HG02678 (cell line): ENCODE data around the gene UHRF1.
"Not testable (repeated sequence)": the region's sequence is repeated elsewhere in the genome, so short reads cannot be mapped to it uniquely, and the experiment has no call there.

Experiments
- ATAC-seq: cut with Tn5 transposase; IDR thresholded peaks from one replicate; pipeline ENCODE4 v1.9.1; 2021; ENCODE audit warnings: mild to moderate bottlenecking, moderate library complexity; ENCODE audit not compliant: unreplicated experiment

UHRF1 gene

DNA sequence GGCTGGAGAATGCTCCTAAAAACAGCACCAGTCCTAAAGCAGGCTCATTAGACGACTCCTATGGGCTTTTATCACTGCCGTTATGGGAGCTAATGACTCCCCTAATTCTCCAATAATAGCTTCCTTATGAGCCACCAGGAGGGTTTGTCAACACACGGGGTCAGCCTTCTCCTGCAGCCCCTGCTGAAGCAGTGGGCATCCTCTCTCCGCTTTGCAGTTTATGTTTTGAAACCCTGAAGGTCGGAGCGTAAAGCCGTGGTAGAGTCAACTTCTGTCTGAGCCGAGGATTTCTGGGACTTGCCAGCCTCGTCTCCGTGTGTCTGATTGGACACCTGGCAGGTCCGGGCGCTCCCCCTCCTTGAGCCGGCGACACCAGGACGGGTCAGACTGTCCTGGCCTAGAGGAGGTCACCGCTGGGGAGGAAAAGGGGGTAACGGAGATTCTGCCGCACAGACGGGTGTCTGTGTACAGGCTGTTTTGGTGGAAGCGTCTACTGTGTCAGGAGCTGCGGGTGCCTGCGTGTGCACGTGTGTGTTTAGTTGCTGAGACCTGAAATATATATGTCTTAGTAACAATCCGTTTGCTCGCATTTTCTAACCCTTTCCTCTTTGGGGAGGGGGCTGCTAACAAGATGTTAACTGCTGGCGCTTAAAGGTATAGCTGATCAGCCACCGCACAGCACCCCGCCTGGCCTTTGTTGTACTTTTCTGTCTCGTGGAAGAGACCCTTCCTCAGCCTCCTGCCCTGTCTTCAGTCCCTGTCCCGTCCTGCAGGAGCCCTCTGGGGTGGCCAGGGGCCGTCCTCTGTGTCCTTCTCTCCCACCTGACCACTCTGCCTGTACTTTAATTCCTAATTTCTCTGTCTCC, 61.5 kb downstream of the UHRF1 start:
- no peak for ATAC-seq

DNA sequence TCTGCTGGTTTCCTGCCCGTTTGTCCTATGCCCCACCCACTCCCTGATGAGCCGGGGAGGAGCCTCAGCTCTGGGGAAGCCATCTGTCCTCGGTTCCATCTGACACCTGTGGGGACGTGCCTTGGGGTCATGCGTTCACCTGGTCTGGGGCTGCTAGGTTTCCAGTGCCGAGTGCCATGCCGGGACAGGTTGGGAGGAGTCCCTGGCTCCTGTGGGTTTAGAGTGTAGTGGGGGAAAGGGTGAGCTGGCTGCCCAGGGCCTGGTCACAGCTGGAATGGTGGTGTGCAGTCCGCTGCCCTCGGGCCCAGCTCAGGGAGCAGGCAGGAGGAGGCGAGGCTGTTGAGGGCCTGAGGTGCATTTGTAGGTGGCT, 62.1 kb downstream of the UHRF1 start:
- no peak for ATAC-seq

DNA sequence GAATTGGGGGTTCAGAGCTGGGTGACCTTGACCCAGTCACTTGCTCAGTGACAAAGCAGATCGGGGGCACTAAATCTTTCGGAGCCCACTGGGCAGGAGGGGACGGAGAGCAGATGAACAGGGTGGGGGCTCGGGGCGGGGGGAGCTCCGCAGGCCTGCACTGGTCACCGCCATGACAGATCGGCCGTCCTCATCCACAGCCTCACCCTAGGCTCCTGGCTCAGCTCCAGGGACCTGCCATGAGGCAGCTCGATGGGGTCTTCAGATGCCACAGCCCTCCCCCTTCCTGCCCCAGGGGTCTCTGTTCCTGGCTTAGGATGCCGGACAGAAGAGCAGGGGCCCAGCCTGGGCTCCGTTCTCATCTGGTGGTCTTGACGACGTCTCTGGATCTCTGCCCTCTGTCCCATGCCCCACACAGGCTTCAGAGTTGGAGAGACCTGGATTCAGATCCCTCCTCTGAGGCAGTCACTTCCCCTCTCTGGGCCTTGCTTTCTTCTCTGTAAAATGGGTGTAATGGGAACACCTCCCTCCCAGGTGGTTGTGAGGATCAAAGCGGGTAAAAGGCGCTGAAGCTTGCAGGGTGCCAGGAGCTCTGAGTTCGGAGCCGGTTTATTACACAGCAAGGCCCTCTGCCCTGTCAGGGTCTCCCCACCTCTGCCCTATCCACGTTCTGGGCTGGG, 62.7 kb downstream of the UHRF1 start:
- no peak for ATAC-seq

DNA sequence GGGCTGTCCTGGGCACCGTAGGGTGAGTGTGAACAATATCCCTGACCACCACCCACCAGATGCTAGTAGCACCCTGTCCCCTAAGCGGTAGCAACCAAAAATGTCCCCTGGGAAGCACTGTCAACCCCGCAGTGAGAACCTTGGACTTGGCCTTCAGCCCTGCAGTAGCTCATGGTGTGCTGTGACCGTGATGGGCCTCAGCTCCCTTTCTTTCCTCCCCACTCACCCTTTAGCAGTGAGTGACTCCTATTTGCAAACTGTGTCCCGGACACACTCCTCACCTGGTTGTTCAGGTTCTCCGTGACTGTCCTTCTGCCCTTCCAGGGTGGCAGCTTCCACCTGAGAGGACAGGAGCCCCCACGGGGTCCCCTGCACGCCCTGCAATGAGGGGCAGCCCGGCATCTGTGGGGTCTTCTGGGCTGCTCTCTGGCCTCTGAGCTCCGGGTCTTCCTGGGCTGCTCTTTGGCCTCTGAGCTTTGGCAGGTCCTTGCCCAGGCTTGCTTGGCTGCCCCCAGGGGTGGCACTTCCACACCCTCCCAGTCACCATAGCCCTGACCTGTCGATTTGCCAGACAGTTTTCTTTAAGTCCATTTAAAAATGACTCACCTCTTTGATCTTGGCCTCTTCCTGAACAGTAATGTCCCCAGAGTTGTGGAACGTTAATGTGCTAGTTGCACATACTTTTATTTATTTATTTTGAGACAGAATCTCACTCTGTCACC, 63.4 kb downstream of the UHRF1 start:
- no peak for ATAC-seq

DNA sequence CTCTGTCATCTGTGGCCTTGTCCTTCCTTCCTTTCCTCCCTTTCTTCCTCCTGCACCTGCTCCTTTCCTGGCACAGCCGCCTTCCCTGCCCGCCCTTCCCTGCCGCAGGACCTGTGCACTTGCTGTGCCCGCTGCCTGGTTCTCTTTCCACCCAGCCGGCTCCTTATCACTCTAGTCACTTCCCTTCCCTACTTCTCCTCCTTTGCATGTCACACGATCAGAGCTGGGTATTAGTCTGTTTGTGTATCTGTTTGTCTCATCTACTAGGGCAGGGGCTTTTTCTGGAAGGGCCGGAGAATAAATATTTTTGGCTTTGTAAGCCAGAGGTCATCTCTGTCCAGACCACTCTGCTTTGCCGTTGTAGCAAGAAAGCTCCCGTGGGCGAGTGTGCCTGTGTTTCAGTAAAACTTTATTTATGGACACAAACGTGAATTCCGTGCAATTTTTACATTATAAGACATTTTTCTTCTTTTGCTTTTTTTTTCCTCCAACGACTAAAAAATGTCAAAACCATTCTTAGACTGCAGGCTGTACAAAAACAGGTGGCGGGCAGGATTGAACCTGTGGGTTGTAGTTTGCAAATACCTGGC, 65.7 kb downstream of the UHRF1 start:
- ATAC-seq = no peak

DNA sequence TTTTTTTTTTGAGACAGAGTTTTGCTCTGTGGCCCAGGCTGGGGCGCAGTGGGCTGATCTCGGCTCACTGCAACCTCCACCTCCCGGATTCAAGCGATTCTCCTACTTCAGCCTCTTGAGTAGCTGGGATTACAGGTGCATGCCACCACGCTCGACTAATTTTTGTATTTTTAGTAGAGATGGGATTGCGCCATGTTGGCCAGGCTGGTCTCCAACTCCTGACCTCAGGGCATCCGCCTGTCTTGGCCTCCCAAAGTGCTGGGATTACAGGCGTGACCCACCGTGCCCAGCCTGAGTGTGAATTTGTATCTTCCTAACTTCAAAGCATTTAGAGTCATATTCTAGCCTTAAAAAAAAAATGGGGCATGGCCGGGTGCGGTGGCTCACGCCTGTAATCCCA, 66.3 kb downstream of the UHRF1 start:
- not testable (repeated sequence) for ATAC-seq

DNA sequence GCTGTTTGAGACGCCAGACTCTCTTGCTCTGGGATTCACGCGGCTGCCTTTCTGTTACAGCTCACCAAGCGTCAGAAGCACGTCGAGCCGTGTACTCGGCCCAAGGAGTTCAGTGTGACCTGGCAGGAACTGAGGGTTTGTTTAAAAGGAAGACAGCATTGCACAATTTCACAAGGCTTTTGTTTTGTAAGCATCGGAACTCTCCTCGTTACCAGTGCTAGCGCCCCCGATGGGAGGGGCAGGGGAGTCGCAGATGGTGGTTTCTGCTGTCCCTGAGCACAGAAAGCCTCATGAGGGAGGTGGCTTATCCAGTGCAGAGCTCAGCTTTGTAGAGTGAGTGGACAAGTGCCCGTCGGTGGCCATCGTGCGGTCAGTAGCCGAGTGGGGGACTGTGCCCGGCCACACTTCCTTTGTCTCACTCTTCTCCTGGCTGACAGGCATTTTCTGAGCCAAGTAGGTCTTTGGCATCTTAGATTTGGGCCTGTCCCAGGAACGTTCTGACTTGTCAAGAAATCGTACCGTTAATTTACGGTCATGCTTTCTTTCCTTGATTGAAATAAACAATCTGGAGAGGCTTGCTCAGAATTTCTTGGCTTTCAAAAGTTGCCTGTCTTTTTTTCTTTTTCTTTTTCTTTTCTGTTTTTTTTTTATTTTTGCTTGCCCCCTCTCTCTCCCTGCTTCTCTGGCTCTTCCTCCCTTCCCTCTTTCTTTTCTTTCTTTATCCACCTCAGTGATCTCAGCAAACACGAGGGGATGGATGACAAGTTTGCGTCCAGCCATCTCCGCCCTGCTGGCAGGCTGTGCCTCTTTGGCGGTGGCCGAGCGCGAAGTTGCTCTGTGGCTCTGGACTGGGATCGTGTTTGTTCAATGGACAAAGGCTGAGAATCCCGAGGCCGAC, 67.3 kb downstream of the UHRF1 start:
- ATAC-seq = no peak

DNA sequence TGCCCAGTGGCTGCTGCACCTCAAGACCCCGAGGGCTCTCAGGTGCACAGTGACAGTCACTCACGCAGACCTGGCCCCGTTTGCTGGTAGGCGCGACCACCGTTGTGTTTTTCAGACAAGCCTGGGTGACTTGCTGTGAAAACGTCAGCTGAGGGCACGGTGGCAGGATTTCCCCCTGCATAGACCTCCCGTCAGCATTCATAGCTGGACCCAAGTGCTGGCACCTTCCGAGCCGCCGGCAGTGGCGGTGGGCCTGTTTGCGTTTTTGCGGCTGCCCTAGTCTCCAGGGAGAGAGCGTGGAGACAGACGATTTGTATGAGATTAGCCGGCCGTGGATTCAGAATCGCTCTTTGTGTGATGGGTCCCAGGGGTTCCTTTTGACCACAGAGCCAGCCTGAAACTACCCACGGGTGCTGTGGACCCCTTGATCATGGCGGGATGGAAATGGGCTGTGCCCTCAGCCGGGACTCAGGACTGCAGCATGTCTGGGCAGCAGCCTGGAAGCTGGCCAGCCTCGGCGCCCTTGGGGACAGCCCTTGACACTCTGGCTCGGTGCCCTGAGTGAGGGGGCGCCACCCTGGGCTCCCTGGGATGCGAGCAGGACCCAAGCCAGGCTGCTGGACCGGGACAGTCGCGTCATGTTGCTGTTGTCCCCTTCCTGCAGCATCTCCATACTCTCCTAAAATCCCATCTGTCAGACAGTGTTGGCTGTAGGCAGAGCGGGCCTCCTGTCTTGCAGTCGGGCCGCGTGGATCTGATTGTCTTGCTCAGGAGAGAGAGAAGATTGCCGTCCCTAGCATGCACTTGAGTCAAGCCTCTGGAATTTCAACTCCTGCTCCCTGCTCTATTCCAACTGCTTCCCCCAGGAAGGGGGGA, 68.2 kb downstream of the UHRF1 start:
- ATAC-seq = no peak

DNA sequence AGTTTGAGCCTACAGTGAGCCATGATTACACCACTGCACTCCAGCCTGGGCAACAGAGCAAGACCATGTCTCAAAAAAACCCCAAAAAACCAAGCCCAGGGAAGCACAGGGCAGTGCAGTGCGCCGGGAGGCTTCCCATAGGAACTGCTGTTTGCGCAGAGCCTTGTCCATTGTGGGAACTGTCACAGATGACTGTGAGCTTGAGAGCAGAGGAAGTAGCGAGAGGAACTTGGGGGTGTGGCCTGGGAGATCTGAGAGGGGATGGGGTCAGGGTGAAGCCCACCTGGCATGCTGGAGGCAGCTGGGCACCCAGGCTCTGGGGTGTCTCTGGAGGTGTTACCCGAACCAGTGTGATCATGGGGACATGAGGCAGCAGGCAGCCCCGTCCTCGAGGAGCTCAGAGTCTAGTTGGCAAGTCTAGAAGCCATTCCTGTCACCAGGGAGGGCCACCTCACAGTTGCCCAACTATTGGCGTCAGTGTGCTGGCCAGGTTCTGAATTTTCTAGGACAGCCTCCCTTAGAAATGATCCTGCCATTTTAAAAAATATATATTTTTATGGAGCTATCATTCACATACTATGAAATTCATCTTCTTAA, 70.0 kb downstream of the UHRF1 start:
- ATAC-seq = no peak

DNA sequence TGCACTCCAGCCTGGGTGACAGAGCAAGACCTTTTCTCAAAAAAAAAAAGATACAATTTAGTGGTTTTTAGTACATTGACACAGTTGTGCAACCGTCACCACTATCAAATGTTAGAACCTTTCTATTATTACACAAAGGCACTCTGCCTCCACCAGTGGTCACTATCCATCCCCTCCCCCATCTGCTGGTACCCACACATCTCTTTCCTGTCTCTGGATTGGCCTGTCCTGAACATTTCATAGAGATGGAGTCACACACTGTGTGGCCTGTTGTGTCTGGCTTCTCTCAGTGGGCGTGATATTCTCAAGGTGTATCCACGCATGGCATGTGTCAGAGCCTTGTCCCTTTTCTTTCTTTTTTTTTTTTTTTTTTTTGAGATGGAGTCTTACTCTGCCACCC, 70.8 kb downstream of the UHRF1 start:
- no peak for ATAC-seq

DNA sequence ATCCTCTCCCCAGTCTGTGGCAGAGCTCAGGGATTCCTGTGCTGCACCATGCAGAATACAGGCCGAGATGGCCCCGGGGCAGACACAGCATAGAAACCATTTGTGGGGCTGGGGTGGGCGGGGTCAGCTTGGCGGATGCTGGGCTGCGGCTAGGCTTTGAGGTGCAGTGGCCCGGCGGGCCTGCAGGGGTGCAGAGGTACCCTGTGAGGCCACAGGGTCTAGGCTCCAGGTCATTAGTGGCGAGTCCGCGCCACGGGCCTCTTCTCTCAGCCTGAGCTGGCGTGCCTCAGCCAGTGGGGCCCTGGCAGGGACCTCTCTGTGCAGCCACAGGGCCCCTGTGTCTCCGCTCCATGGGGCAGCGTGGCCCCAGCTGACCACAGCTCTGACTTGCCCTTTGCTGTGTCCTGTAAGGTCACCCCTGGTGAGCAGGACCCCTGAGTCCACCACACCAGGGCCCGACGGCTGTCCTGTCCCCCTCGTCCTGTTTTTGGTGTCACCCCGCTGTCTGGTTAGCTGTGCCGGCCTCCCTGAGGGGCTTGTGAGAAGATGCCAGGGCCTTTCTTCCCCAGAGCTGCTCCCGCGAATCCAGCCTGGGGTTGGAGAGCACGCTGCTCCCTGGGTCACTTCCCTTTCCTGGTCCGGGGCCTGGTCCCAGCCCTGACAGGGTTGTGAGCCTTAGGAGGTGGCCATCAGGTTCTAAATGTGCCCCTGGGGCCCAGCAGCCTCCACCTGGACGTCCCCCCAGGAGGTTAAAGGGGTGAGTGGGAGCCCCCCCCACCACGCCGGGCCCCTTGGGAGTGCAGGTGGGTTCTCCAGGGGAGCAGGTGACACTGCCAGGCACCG, 71.8 kb downstream of the UHRF1 start:
- no peak for ATAC-seq

DNA sequence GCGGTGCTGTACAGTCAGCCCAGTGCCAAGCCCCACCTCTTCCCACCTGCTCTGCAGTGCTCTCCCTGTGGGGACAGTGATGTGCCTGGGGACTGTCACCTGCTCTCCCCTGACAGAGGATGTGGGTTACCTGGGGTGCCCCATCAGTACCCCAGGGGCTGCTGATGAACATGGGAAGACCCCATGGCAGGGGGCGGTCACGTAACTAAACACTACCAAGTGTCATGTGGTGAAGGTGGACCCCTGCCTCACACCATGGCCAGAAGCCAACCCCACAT, 72.3 kb downstream of the UHRF1 start:
- ATAC-seq = no peak

DNA sequence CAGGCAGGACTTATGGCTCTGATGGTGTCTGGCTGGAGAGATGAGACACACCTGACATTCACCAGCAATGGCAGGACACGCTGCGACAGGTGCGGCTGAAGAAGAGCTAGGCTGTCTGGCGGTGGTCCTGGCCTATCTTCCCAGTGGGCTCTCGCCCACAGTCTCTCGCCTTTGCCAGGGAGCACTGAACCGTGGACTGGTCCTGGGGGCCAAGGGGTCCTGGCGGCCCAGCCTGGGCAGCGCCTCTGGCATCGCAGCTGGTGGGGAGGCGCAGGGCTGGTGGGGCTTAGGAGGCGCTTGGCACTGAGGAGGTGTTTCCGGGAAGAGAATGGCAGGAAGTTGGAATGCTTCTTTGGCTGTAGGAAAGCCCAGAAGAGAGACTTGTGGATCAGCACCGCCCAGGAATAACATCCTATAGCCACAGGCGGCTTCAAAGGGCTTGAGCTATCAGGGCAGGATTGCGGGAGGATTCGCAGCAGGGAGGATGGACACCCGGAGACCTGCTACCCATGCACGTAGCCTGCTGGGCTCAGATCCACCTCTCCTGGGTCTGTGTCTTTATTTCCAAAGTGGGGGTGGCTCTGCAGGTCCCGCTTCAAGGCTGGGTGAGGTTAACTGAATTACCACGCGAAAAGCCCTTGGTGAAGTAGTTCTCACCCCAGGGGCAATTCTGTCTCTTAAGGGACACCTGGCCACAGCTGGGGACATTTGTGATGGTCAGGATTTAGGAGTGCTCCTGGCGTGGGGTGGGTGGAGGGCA, 74.2 kb downstream of the UHRF1 start:
- ATAC-seq = no peak

DNA sequence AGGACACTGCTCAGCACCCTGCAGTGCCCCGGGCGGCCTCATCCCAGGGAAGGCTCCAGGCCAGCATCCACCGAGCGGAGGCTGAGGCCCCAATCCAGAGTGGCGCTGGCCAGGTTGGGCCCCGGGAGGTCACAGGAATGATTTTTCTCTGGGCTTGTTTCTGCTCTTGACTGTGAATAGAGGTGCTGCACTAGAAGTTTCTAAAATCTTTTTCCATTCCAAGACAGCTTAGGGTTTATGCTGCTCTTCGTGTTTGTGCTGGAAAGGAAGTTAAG, 74.7 kb downstream of the UHRF1 start:
- ATAC-seq = no peak

DNA sequence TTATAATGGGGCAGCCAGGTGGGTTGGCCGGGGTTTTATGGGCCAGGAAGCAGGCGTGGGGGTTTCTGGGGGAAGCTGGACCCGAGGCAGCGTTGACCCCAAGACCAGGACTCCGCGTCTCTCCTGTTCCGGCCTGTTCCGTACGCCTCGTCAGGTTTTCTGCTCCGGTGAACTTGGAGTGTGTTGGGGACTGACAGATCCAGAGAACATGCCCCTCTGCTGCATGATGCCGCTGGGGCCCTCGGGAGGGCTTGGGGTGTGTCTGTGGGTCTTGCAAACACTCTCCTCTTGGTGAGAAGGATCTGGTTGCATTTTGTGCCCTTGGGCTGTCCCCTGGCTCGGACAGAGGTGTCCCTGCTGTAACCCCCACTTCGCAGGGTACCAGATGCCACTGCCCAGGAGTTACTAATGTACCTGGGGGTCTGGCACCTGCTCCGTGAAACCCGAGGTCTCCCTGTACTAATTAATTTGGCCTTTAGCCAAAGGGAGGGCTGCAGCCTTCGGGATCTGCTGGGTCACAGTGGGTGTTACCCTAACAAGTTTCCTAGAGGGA, 75.2 kb downstream of the UHRF1 start:
- ATAC-seq = no peak

DNA sequence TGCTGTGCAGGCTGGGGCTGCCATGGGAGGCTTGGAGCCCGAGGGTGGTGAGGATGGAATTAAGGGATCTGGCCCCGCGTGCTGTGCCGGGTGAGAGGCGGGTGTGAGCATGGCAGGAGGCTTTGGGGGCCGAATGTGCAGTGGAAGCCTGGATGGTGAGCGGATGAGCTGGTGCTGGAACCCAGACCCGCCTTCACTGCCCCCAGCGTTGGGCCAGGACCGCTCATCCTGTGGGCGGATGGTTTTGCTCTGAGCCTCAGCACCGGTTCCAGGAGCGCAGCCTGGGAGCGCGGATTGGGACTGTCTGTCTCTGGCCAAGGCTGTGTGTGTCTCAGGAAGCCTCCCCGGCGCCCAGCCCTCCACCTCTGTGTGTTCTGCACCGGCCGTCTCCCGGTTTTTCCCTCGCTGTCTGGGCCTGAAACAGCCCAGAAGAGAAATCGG, 76.3 kb downstream of the UHRF1 start:
- ATAC-seq = no peak

DNA sequence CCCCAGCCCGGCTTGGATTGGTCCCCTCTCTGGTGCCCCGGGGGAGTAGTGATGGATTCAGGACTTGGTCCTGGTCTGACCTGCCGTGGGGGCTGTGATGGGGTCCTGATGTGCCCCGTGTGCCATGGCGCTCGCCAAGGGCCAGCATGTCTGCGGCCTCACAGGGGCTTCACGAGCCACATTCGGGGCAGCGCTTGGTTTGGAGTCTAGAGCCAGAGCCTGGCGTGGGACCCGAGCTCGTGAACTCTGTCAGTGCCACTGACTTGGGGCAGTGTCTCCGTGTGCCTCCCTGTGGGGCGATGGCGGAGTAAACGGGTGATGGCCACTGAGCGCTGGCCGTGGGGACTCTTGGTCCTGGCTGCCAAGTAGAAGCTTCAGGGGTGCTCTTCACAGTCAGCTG, 76.8 kb downstream of the UHRF1 start:
- no peak for ATAC-seq

DNA sequence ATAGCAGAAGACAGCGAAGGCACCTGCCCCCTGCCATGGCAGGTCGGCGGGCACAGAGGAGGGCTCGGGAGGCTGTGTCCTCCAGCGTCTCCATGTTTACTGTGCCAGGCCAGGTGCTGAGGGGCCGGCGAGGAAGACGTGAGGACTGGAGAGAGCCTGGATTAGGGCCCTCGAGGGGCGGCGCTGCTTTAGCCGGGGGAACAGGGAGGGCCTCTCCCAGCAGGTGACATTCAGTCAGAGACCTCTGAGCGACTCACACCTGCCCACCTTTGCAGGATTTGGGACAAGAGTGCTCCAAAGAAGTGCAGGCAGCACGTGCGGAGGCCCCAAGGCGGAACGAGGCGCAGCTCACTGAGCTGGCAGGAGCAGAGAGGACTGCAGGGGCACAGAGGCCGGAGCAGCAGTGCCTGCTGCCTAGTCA, 77.2 kb downstream of the UHRF1 start:
- ATAC-seq = no peak
